ENCODE measurements around the gene RIN1. TPM values are rescaled to one million over a fixed set of nuclear protein-coding genes. Genes with fewer than 3 reads are reported as not detected.

Gene RIN1
- total RNA-seq, 2 experiments from 2014 or later: 1.2 to 1.6 TPM

DNA sequence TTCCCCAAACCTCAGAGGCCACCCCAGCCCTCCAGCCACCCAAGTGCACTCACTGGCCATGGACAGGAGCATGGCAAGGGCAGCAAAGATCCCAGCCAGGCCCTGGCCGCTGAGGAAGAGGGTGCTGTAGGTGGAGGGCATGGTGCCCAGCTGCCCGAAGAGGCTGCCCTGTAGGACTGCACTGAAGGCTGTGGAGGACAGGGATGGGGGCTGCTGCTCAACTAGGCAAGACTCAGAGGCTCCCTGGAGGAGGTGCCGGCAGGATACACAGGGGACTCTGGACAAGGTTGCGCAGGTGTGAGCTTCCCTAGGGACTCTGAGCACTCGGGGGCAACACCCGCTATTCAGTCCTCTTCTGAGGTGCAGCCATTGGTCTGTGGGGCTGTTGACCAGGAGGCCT lies 32.2 kb upstream of the RIN1 start:
- ChIA-PET POLR2A (interaction anchor here (0.8 kb wide), 1 partner anchor 21 kb away, joined by 3 read pairs; no protein-coding TSS in a partner anchor), CTCF (no interaction called here)

DNA sequence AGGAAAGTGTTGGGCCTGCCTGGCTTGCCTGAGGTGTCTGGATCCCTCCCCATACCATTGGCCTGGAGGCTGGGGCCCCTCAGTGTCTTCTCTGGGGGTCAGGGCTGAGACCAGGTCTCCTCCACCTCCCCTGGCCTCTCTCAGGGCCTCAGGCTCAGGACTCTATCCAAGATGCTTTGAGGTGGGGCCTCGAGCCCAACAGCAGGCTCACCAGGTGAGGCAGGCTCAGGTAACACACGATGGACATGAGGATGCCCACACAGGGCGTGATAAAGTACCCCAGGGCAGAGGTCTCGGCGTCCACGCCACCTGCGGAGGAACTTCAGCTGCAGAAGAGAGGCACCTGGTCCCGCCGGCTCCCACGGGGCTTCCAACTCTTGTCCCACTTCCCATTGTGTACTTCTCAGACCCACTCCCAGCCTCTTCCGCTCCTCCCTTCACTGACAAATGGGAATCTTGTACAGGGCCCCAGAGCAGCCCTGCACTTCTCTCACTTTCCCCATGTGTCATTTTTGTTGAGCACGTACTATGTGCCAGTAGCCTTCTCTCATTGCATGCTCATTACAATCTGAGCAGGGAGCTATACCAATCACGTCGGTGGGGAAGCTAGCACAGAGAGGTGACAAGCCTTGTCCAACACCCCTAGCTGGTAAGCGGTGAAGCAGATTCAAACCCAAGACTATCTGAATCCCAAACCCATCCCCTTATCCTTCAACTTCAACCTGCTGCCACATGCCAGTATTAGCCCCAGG lies 31.5 kb upstream of the RIN1 start:
- DNase-seq (no peak), ATAC-seq (ENCODE audit: poor library complexity) (no peak)
- intact Hi-C loops (cut with DNase I, micrococcal nuclease): no loop called here
- Histone ChIP-seq H3K27ac (ENCODE audit: low read depth in 1 of 2, low read length in 2 of 2) (no peak overlapping the region), H3K4me1 (ENCODE audit: insufficient read depth, low read length) (peaks cover 14% of the 10 kb centered on the region), H3K9me3 (ENCODE audit: control insufficient read depth in 1 of 2, insufficient read depth in 1 of 2, low read length in 2 of 2) (peaks cover 0 to 7% of the 10 kb centered on the region in 2 experiments), H3K27me3 (ENCODE audit: control insufficient read depth in 1 of 2, insufficient read depth in 2 of 2, low read length in 2 of 2) (no peaks in the 10 kb centered on the region), H3K4me3 (ENCODE audit: low read length) (no peak overlapping the region), H3K36me3 (ENCODE audit: insufficient read depth, low read length) (peaks cover 5% of the 10 kb centered on the region)
- Mint-ChIP-seq H3K27ac (no peak overlapping the region), H3K9me3 (no peaks in the 10 kb centered on the region), H3K27me3 (no peaks in the 10 kb centered on the region), H3K36me3 (ENCODE audit: low read depth) (no peaks in the 10 kb centered on the region), H3K4me1 (ENCODE audit: low read depth) (peaks cover 6% of the 10 kb centered on the region), H3K4me3 (peak overlapping the region; percentile 30)
- TF ChIP-seq, protein P1, sequence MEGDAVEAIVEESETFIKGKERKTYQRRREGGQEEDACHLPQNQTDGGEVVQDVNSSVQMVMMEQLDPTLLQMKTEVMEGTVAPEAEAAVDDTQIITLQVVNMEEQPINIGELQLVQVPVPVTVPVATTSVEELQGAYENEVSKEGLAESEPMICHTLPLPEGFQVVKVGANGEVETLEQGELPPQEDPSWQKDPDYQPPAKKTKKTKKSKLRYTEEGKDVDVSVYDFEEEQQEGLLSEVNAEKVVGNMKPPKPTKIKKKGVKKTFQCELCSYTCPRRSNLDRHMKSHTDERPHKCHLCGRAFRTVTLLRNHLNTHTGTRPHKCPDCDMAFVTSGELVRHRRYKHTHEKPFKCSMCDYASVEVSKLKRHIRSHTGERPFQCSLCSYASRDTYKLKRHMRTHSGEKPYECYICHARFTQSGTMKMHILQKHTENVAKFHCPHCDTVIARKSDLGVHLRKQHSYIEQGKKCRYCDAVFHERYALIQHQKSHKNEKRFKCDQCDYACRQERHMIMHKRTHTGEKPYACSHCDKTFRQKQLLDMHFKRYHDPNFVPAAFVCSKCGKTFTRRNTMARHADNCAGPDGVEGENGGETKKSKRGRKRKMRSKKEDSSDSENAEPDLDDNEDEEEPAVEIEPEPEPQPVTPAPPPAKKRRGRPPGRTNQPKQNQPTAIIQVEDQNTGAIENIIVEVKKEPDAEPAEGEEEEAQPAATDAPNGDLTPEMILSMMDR (IDR thresholded peaks at IDR 0.05): no peak
- CTCF ChIA-PET: no interaction called here
- POLR2A ChIA-PET: interaction anchor here (0.8 kb wide), 1 partner anchor 21 kb away, joined by 3 read pairs; no protein-coding TSS in a partner anchor

More for the DNA sequence above, 32.2 kb upstream of the RIN1 start:
- peaks cover 3% of the 10 kb centered on the region for H3K36me3 ChIP-seq (ENCODE audit: insufficient read depth, low read length)
- Mint-ChIP-seq H3K27ac (no peak overlapping the region), H3K27me3 (no peaks in the 10 kb centered on the region), H3K9me3 (no peaks in the 10 kb centered on the region), H3K4me3 (peak overlapping the region; percentile 30), H3K4me1 (ENCODE audit: low read depth) (peaks cover 9% of the 10 kb centered on the region), H3K36me3 (ENCODE audit: low read depth) (no peaks in the 10 kb centered on the region)
- H3K4me3 ChIP-seq (ENCODE audit: low read length): no peak overlapping the region
- ATAC-seq (ENCODE audit: poor library complexity): no peak
- H3K27ac ChIP-seq (ENCODE audit: low read depth in 1 of 2, low read length in 2 of 2): no peak overlapping the region
- H3K9me3 ChIP-seq (ENCODE audit: control insufficient read depth in 1 of 2, insufficient read depth in 1 of 2, low read length in 2 of 2): peaks cover 0 to 7% of the 10 kb centered on the region in 2 experiments
- TF ChIP-seq, protein P1 (IDR thresholded peaks at IDR 0.05): no peak
- no peak for DNase-seq
- H3K4me1 ChIP-seq (ENCODE audit: insufficient read depth, low read length): peaks cover 16% of the 10 kb centered on the region
- H3K27me3 ChIP-seq (ENCODE audit: control insufficient read depth in 1 of 2, insufficient read depth in 2 of 2, low read length in 2 of 2): no peaks in the 10 kb centered on the region
- intact Hi-C loops (cut with DNase I, micrococcal nuclease): no loop called here

DNA sequence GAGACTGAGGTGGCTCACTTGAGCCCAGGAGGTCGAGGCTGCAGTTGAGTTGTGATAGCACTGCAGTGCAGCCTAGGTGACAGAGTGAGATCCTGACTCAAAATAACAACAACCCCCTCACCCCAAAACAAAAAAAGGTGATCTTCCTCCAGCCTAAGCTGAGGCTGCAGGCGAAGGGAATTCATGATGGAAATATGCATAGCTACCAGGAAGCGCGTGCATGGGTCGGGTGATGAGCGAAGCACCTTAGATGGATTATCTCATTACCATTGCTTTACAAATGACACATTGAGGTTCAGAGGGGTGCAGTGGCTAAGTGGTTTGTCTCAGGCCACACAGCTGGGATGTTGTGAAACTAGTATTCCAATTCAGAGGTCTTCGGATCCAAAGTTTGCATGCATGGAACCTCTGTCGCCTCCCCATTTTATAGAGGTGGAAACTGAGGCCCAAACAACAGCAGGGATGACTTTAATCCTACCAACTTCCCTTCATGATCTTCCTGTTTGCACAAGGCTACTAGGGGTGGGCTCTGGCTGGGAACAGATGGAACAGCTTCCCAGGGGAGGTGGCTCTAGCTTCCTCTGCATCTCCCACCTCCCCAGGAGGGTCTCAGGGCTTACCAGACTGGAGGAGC lies 30.7 kb upstream of the RIN1 start:
- Mint-ChIP-seq H3K27ac (no peak overlapping the region), H3K4me3 (no peak overlapping the region), H3K4me1 (ENCODE audit: low read depth) (no peaks in the 10 kb centered on the region), H3K36me3 (ENCODE audit: low read depth) (no peaks in the 10 kb centered on the region), H3K9me3 (no peaks in the 10 kb centered on the region), H3K27me3 (no peaks in the 10 kb centered on the region)
- peaks cover 7% of the 10 kb centered on the region for H3K4me1 ChIP-seq (ENCODE audit: insufficient read depth, low read length)
- DNase-seq (no peak), ATAC-seq (ENCODE audit: poor library complexity) (no peak)
- ChIA-PET CTCF (no interaction called here), POLR2A (interaction anchor here (1.4 kb wide), 1 partner anchor 19 kb away, joined by 5 read pairs; the partner anchor contains the start of gene B4GAT1)
- TF ChIP-seq, protein P1 (IDR thresholded peaks at IDR 0.05): no peak
- peaks cover 5% of the 10 kb centered on the region for H3K36me3 ChIP-seq (ENCODE audit: insufficient read depth, low read length)
- intact Hi-C loops (cut with DNase I, micrococcal nuclease): no loop called here
- H3K27me3 ChIP-seq (ENCODE audit: control insufficient read depth in 1 of 2, insufficient read depth in 2 of 2, low read length in 2 of 2): no peaks in the 10 kb centered on the region
- H3K27ac ChIP-seq (ENCODE audit: low read depth in 1 of 2, low read length in 2 of 2): no peak overlapping the region
- peaks cover 0 to 7% of the 10 kb centered on the region in 2 experiments for H3K9me3 ChIP-seq (ENCODE audit: control insufficient read depth in 1 of 2, insufficient read depth in 1 of 2, low read length in 2 of 2)
- no peak overlapping the region for H3K4me3 ChIP-seq (ENCODE audit: low read length)
